Lower lobe of right lung (tissue), 2 donors: ENCODE data around the gene C9. TPM values are rescaled to one million over a fixed set of nuclear protein-coding genes. Genes with fewer than 3 reads are reported as not detected.

ENCODE experiments used
- ATAC-seq, 2 donors: fragments of 200-7000 bp; cut with Tn5 transposase; one replicate each; pipeline ENCODE4 v1.9.1; 2020 to 2022; ENCODE audit warnings: mild to moderate bottlenecking in 2 of 2, moderate library complexity in 2 of 2
- DNase-seq: peaks from one replicate; pipeline ENCODE4 v3.0.0-alpha.2; 2020
- H3K27ac ChIP-seq: fragments of 200-600 bp; one replicate; pipeline ENCODE4 v1.8.0; 2022
- H3K27me3 ChIP-seq: fragments of 200-600 bp; one replicate; pipeline ENCODE4 v1.8.0; 2022; ENCODE audit warnings: low read depth
- H3K36me3 ChIP-seq: fragments of 200-600 bp; one replicate; pipeline ENCODE4 v1.8.0; 2022; ENCODE audit warnings: mild to moderate bottlenecking
- H3K4me1 ChIP-seq: fragments of 200-600 bp; one replicate; pipeline ENCODE4 v1.8.0; 2022
- H3K4me3 ChIP-seq: fragments of 200-600 bp; one replicate; pipeline ENCODE4 v1.8.0; 2022; ENCODE audit warnings: mild to moderate bottlenecking
- H3K9me3 ChIP-seq: fragments of 200-600 bp; one replicate; pipeline ENCODE4 v1.8.0; 2022
- CTCF ChIP-seq: fragments of 200-600 bp; IDR thresholded peaks from one replicate; pipeline ENCODE4 v1.8.0; 2022; ENCODE audit warnings: antibody characterized with exemption, mild to moderate bottlenecking
- intact Hi-C: fragments of 100-400 bp; cut with DNase I; formaldehyde crosslinking; loops from one replicate; pipeline ENCODE4 v1.11.0; 2022
- total RNA-seq: library from RNA; stranded (reverse); fragmentation: NEBNext Ultra II Directional; extraction: Animal tissue kit (Norgen Biotek cat#: 25700); gene quantifications from one replicate; pipeline ENCODE4 v1.2.1, GENCODE V29; 2021
- donor health status: DM: no; HTN: yes; CAD: no; lungs with severe emphysema.

The C9 gene
- total RNA-seq, 1 donor from 2014 or later, result 0.27 TPM

DNA sequence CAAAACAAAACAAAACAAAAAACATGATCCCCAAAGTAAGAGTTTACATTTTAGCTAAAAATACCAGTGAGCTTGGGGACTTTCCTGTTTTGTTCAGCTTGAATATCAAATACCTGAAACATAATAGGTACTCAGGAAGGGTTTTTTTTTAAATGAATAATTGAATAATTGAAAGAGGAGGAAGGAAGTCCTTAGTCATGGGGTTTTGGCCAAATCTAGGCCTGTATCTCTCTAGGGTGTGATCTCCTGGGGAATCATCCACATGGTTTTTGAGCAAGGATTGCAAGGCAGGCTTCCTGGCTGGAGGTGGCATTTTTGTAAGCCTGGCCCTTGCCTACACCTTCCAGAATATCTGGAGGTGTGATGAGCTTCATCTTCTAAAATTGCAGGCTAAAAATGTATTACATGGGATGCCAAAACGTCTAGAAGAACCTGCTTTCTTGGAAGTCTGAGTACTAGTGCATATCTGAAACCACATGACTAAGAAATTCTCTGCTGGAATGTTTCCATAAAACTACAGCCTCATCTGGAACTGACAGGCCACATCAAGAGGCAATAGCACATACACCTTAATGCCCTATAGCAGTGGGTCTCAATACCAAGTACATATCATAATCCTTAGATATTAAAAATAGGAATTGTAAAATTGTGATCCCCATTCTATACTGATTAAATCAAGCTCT lies 10.4 kb downstream of the C9 start:
- Histone ChIP-seq H3K9me3 (peaks cover 4% of the 10 kb centered on the region), H3K27ac (no peak overlapping the region), H3K27me3 (no peaks in the 10 kb centered on the region), H3K4me3 (no peak overlapping the region), H3K4me1 (no peaks in the 10 kb centered on the region), H3K36me3 (no peaks in the 10 kb centered on the region)
- intact Hi-C loops, result no loop called here
- ATAC-seq, result no peak
- no peak for TF ChIP-seq CTCF
- DNase-seq, result no peak

DNA sequence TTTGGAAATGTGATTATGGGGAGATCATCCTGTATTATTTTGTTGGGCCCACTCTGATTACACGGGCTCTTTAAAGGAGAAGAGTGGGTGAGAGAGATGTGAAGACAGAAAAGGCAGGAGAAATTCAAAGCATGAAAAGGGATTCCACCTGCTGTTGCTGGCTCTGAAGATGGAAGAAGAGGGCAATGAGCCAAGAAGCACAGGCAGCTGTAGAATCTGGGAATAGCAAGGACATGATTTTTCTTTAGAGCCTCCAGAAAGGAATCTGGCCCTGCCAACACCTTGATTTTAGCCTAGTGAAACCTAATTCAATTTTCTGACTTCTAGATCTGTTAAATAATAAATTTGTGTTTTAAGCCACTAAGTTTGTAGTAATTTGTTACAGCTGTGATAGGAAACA lies 11.3 kb downstream of the C9 start:
- no peaks in the 10 kb centered on the region for H3K27me3 ChIP-seq
- intact Hi-C loops, result no loop called here
- no peaks in the 10 kb centered on the region for H3K4me1 ChIP-seq
- H3K9me3 ChIP-seq, result peaks cover 4% of the 10 kb centered on the region
- no peak overlapping the region for H3K27ac ChIP-seq
- H3K4me3 ChIP-seq, result no peak overlapping the region
- no peak for ATAC-seq
- no peak for TF ChIP-seq CTCF
- DNase-seq, result no peak
- H3K36me3 ChIP-seq, result no peaks in the 10 kb centered on the region

DNA sequence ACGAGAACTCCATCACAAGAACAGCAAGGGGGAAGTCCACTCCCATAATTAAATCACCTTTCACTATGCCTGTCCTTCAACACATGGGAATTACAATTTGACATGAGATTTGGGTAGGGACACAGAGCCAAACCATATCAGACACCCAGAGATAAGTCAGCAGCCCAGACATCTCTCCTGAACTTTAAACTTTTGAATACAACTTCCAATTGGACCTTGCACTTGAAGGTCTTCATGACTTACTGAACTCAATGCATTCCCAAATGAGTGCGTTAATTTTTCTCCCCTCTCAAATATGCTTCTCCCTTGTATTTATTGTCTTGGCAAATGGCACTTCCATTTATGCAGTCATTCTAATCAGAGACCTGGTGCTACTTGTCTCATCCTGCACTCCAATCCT lies 12.1 kb downstream of the C9 start:
- H3K4me1 ChIP-seq, result no peaks in the 10 kb centered on the region
- intact Hi-C loops, result no loop called here
- H3K4me3 ChIP-seq, result no peak overlapping the region
- TF ChIP-seq CTCF, result no peak
- no peak for DNase-seq
- H3K9me3 ChIP-seq, result peaks cover 4% of the 10 kb centered on the region
- H3K27me3 ChIP-seq, result no peaks in the 10 kb centered on the region
- no peak for ATAC-seq
- H3K27ac ChIP-seq, result no peak overlapping the region
- H3K36me3 ChIP-seq, result no peaks in the 10 kb centered on the region

DNA sequence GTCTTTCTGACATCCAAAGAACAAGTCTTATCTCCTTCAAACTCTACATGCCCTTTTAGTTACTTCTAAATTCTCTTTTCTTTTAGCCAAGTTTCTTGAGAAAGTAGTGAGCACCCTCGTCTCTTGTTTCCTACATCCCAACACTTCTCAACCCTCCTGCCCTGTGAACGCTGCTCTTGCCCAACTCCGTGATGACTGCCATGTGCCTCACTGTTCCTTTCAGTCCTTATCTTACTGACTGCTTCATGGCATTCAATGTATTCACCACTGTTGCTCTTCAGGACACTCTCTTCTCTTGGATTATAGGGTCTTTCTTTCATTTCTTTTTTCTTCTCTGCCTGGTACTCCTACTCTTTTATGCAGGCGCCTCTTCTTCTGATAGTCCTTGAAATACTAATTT lies 14.8 kb downstream of the C9 start:
- no peaks in the 10 kb centered on the region for H3K4me1 ChIP-seq
- no peak overlapping the region for H3K27ac ChIP-seq
- H3K36me3 ChIP-seq, result no peaks in the 10 kb centered on the region
- ATAC-seq, result no peak
- no peak for TF ChIP-seq CTCF
- H3K9me3 ChIP-seq, result peaks cover 4% of the 10 kb centered on the region
- no peak for DNase-seq
- H3K4me3 ChIP-seq, result no peak overlapping the region
- intact Hi-C loops, result no loop called here
- no peaks in the 10 kb centered on the region for H3K27me3 ChIP-seq

DNA sequence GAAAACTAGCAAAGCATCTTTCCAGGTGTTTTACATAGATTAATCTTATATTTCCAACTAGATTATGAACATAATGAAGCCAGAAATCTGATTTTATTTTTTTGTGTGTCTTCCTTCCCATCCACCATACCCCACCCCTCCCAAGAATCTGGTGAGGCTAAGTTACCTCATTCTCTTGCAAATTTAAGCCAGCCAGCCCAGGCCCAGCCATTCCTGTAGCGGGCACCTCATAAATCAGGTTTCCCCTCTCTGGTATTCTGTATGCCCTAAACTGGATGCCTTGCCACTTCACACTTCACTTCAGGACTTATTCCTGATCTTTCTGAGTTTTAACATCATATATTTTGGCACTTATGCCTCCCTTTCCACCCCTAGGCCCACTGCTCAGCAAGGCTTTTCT lies 21.8 kb downstream of the C9 start:
- H3K9me3 ChIP-seq, result no peaks in the 10 kb centered on the region
- no peak for DNase-seq
- TF ChIP-seq CTCF, result no peak
- no peak for ATAC-seq
- no peaks in the 10 kb centered on the region for H3K36me3 ChIP-seq
- intact Hi-C loops, result no loop called here
- no peak overlapping the region for H3K27ac ChIP-seq
- H3K4me3 ChIP-seq, result no peak overlapping the region
- no peaks in the 10 kb centered on the region for H3K27me3 ChIP-seq
- H3K4me1 ChIP-seq, result no peaks in the 10 kb centered on the region

- Histone ChIP-seq H3K27me3 (no peaks in the 10 kb centered on the region), H3K36me3 (no peaks in the 10 kb centered on the region), H3K4me1 (no peaks in the 10 kb centered on the region), H3K4me3 (no peak overlapping the region), H3K27ac (no peak overlapping the region), H3K9me3 (no peaks in the 10 kb centered on the region)
- TF ChIP-seq CTCF, result no peak
- intact Hi-C loops, result no loop called here
- DNase-seq (no peak), ATAC-seq (no peak)
Observed at GRCh38 chr5:39341896-39342295, 22.4 kb downstream of the C9 start.
